ENCODE measurements around the gene PRR3. TPM values are rescaled to one million over a fixed set of nuclear protein-coding genes. Genes with fewer than 3 reads are reported as not detected.
"Not testable (repeated sequence)": the region's sequence is repeated elsewhere in the genome, so short reads cannot be mapped to it uniquely, and the experiment has no call there.

PRR3 gene
- total RNA-seq, 1 donor from 2014 or later: 9.9 TPM

DNA sequence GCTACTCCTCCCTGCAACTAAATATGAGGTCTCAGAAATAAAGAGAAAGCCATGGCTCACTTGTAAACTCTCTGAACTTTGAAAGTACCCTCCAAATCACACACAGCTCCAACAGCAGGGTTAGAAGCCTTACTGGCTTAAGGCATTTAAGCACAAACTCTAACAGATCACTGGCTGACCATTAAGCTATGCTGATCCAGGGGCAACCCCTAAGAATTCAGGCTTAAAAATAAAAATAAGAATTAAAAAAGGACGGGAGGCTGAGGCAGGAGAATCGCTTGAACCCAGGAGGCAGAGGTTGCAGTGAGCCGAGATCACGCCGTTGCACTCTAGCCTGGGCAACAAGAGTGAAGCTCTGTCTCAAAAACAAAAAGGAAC, 45.9 kb upstream of the PRR3 start:
- H3K9me3 Mint-ChIP-seq (ENCODE audit: low read depth): no peaks in the 10 kb centered on the region
- no peak overlapping the region for H3K4me3 Mint-ChIP-seq (ENCODE audit: unreplicated experiment)
- H3K27ac Mint-ChIP-seq (ENCODE audit: unreplicated experiment): no peak overlapping the region
- H3K36me3 Mint-ChIP-seq (ENCODE audit: low read depth): no peaks in the 10 kb centered on the region
- peaks cover 3% of the 10 kb centered on the region for H3K27me3 Mint-ChIP-seq (ENCODE audit: low read depth)
- peaks cover 6% of the 10 kb centered on the region for H3K4me1 Mint-ChIP-seq (ENCODE audit: low read depth)
- no peak for TF ChIP-seq CTCF (IDR thresholded peaks at IDR 0.05)
- no peak for DNase-seq (ENCODE audit: low spot score)

DNA sequence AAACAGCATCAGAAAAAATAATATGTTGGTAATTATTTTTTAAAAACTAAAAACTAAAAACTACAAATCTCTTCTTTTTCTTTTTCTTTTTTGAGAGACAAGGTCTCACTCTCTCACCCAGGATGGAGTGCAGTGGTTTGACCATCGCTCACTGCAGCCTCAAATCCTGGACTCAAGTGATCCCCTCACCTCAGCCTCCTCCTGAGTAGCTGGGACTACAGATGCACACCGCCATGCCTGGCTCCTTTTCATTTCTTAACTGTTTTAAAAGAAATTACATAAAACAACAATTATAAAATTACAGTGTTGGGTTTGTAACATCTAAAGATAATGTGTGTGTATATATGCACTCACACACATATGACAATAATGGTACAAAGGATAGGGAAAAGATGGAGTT, 43.6 kb upstream of the PRR3 start:
- H3K27me3 Mint-ChIP-seq (ENCODE audit: low read depth): peaks cover 3% of the 10 kb centered on the region
- no peak for DNase-seq (ENCODE audit: low spot score)
- H3K27ac Mint-ChIP-seq (ENCODE audit: unreplicated experiment): no peak overlapping the region
- peaks cover 11% of the 10 kb centered on the region for H3K4me1 Mint-ChIP-seq (ENCODE audit: low read depth)
- no peaks in the 10 kb centered on the region for H3K36me3 Mint-ChIP-seq (ENCODE audit: low read depth)
- H3K4me3 Mint-ChIP-seq (ENCODE audit: unreplicated experiment): no peak overlapping the region
- H3K9me3 Mint-ChIP-seq (ENCODE audit: low read depth): no peaks in the 10 kb centered on the region
- no peak for TF ChIP-seq CTCF (IDR thresholded peaks at IDR 0.05)

DNA sequence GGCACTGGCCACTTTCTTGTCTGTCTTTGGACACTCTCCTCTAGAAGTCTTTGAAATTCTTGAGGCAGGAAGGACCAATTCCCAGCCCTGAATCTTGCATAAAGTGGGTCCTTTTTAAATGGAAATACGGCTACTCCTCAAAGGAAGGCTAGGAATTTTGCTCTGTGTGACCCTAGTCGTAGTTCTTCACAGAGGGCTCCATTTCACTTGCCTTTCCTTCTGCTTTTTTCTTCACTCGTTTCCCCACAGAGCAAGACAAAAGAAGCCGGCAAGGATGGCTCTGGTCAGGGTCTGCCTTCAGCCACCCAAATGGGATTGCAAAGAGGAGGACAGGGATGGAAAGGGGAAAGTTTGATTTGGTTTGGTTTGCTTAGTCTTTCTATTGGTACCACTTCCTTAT, 42.0 kb upstream of the PRR3 start:
- H3K27me3 Mint-ChIP-seq (ENCODE audit: low read depth): peaks cover 3% of the 10 kb centered on the region
- H3K27ac Mint-ChIP-seq (ENCODE audit: unreplicated experiment): no peak overlapping the region
- no peak for DNase-seq (ENCODE audit: low spot score)
- no peaks in the 10 kb centered on the region for H3K9me3 Mint-ChIP-seq (ENCODE audit: low read depth)
- no peak for TF ChIP-seq CTCF (IDR thresholded peaks at IDR 0.05)
- H3K4me1 Mint-ChIP-seq (ENCODE audit: low read depth): peaks cover 11% of the 10 kb centered on the region
- no peaks in the 10 kb centered on the region for H3K36me3 Mint-ChIP-seq (ENCODE audit: low read depth)
- H3K4me3 Mint-ChIP-seq (ENCODE audit: unreplicated experiment): peak overlapping the region; percentile 82

- Mint-ChIP-seq H3K27me3 (ENCODE audit: low read depth) (peaks cover 3% of the 10 kb centered on the region), H3K9me3 (ENCODE audit: low read depth) (no peaks in the 10 kb centered on the region), H3K36me3 (ENCODE audit: low read depth) (no peaks in the 10 kb centered on the region), H3K27ac (ENCODE audit: unreplicated experiment) (peak overlapping the region; percentile 97), H3K4me1 (ENCODE audit: low read depth) (peaks cover 11% of the 10 kb centered on the region), H3K4me3 (ENCODE audit: unreplicated experiment) (peak overlapping the region; percentile 82)
- TF ChIP-seq CTCF (IDR thresholded peaks at IDR 0.05): no peak
- DNase-seq (ENCODE audit: low spot score): no peak
Measured at GRCh38 chr6:30515944-30516753, 40.9 kb upstream of the PRR3 start.

GRCh38 chr6:30516754-30517076, 40.4 kb upstream of the PRR3 start:
- not testable (repeated sequence) for H3K9me3 Mint-ChIP-seq (ENCODE audit: low read depth); H3K27me3 Mint-ChIP-seq (ENCODE audit: low read depth); H3K36me3 Mint-ChIP-seq (ENCODE audit: low read depth); DNase-seq (ENCODE audit: low spot score)
- H3K27ac Mint-ChIP-seq (ENCODE audit: unreplicated experiment): peak overlapping the region; percentile 97
- peak overlapping the region; percentile 82 for H3K4me3 Mint-ChIP-seq (ENCODE audit: unreplicated experiment)
- peaks cover 11% of the 10 kb centered on the region for H3K4me1 Mint-ChIP-seq (ENCODE audit: low read depth)

- H3K36me3 Mint-ChIP-seq (ENCODE audit: low read depth); DNase-seq (ENCODE audit: low spot score); H3K9me3 Mint-ChIP-seq (ENCODE audit: low read depth); H3K4me3 Mint-ChIP-seq (ENCODE audit: unreplicated experiment); H3K27me3 Mint-ChIP-seq (ENCODE audit: low read depth); H3K27ac Mint-ChIP-seq (ENCODE audit: unreplicated experiment): not testable (repeated sequence)
- H3K4me1 Mint-ChIP-seq (ENCODE audit: low read depth): peaks cover 11% of the 10 kb centered on the region
Measured at GRCh38 chr6:30517767-30518504, 39.2 kb upstream of the PRR3 start.

DNA sequence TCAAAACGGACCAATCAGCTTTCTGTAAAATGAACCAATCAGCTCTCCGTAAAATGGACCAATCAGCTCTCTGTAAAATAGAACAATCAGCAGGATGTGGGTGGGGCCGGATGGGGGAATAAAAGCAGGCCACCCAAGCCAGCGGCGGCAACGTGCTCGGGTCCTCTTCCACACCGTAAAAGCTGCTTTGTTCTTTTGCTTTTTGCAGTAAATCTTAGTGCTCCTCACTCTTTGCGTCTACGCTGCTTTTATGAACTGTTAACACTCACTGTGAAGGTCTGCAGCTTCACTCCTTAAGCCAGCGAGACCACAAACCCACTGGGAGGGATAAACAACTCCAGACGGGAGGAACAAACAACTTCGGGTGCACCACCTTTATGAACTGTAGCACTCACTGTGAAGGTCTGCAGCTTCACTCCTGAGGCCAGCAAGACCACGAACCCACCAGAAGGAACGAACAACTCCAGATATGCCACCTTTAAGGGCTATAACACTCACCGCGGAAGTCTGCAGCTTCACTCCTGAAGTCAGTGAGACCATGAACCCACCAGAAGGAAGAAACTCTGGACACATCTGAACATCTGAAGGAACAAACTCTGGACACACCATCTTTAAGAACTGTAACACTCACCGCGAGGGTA, 38.5 kb upstream of the PRR3 start:
- peaks cover 15% of the 10 kb centered on the region for H3K27me3 Mint-ChIP-seq (ENCODE audit: low read depth)
- not testable (repeated sequence) for H3K9me3 Mint-ChIP-seq (ENCODE audit: low read depth); DNase-seq (ENCODE audit: low spot score); H3K4me3 Mint-ChIP-seq (ENCODE audit: unreplicated experiment); H3K27ac Mint-ChIP-seq (ENCODE audit: unreplicated experiment); H3K36me3 Mint-ChIP-seq (ENCODE audit: low read depth)
- H3K4me1 Mint-ChIP-seq (ENCODE audit: low read depth): peaks cover 11% of the 10 kb centered on the region

Data from chondrocyte (in vitro differentiated cells).